Measurements from ENCODE around the gene ZNF850.
"Not testable (repeated sequence)": the region's sequence is repeated elsewhere in the genome, so short reads cannot be mapped to it uniquely, and the experiment has no call there.

The ZNF850 gene

DNA sequence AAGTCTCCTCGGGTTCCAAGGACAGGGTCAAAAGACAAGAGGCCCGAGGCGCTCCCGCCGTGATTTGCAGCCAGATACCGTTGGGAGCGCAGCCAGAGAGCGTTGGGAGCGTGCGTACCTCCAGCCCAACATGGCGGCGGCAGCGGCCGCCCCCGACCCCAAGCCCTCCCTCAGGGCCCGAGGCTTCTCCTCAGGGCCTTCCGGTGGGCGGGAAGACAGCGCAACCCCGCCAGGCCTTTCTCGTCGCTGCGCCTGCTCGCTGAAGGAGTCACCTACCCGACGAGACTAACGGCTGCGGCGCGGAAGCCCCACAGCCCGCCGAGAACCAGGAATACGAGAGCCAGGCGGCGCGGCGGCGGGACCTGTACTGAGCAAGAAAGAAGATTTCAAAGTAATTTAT lies 3.2 kb upstream of the ZNF850 start:
- TF ChIP-seq, protein P1, sequence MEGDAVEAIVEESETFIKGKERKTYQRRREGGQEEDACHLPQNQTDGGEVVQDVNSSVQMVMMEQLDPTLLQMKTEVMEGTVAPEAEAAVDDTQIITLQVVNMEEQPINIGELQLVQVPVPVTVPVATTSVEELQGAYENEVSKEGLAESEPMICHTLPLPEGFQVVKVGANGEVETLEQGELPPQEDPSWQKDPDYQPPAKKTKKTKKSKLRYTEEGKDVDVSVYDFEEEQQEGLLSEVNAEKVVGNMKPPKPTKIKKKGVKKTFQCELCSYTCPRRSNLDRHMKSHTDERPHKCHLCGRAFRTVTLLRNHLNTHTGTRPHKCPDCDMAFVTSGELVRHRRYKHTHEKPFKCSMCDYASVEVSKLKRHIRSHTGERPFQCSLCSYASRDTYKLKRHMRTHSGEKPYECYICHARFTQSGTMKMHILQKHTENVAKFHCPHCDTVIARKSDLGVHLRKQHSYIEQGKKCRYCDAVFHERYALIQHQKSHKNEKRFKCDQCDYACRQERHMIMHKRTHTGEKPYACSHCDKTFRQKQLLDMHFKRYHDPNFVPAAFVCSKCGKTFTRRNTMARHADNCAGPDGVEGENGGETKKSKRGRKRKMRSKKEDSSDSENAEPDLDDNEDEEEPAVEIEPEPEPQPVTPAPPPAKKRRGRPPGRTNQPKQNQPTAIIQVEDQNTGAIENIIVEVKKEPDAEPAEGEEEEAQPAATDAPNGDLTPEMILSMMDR (IDR thresholded peaks at IDR 0.05; ENCODE audit: insufficient read depth, low read depth, low read length, missing control alignments), result no peak
- DNase-seq (ENCODE audit: low read depth), result no peak
- peak overlapping the region; percentile 25 for H3K4me3 ChIP-seq (ENCODE audit: low read length)

DNA sequence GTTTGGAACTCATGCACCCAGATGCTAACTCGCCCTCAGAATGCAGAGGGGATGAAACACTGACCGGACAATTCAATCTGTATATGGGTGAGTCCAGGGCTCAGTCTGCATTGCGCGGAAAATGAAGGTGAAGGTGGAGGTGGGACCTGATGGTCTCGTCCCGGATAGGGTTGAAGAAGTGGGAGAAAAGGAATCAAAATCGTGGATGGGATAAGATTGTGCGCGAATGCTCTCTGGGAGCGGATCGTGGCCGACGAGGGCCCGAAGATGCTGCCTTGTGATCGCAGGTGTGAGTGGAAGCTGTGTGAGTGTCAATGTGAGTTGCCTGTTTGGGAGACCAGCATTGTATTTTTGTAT lies 594 bp upstream of the ZNF850 start:
- DNase-seq (ENCODE audit: low read depth), result no peak
- peak overlapping the region; percentile 94 for H3K4me3 ChIP-seq (ENCODE audit: low read length)
- TF ChIP-seq, protein P1 (IDR thresholded peaks at IDR 0.05; ENCODE audit: insufficient read depth, low read depth, low read length, missing control alignments), result no peak

DNA sequence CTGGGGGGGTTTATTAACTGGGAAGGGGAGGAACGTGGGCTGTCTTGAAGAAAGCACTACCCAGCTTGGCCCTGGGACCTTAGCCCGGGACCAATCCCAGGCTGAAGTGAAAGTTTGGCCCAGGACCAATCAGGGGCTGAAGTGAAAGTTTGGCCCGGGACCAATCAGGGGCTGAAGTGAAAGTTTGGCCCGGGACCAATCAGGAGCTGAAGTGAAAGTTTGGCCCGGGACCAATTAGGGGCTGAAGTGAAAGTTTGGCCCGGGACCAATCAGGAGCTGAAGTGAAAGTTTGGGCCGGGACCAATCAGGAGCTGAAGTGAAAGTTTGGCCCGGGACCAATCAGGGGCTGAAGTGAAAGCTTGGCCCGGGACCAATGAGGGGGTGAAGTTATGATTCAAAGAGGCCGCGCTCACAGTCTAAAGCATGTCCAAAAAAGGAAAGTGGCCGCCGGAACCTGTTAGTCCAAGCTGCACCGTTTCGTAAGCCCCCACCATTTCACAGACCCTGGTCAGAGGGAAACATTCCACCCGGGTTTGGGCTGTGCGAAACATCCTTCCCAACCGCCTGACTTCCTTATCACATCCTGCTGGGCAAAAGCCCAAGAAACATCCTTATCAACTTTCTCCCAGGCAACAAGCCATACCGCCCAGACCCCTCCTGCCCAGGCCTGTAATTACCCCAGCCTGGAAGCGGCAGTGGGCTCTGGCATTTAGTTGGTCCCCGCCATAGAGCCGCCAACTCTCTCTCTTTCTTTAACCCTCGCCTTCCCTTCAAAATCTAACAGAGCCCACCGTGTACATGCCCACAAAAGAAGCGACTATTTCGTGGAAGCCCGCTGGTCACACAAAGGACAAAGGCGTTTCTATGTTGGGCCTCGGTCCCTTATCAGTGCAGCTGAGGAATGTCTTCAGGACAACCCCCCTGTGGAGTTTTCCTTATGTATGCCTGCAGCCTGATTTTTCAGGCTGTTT lies 1.1 kb downstream of the ZNF850 start:
- H3K4me3 ChIP-seq (ENCODE audit: low read length), result peak overlapping the region; percentile 94
- TF ChIP-seq, protein P1 (IDR thresholded peaks at IDR 0.05; ENCODE audit: insufficient read depth, low read depth, low read length, missing control alignments), result no peak
- DNase-seq (ENCODE audit: low read depth), result peak; percentile 83

DNA sequence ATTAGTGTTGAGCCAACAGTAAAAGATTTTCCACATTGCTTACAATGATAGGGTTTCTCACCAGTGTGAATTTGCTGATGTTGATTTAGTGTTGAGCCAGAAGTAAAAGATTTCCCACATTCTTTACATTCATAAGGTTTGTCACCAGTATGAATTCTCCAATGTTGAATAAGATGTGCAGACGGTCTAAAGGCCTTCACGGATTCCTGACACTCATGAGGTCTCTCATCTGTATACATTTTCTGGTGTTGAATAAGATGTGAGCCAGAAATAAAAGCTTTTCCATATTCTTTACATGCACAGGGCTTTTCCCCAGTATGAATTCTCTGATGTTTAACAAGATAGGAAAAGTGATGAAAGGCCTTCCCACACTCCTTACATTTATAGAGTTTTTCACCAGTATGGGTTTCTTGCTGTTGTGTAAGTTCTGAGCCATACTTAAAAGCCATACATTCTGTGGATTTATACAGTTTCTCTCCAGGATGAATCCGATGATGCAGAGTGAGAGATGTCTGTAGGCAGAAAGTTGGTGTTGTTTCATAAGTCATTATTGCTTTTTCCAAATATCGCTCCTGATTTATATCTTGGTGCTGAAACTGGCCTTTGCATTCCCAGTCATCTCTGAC lies 22.4 kb downstream of the ZNF850 start:
- H3K4me3 ChIP-seq (ENCODE audit: low read length), result no peak overlapping the region
- TF ChIP-seq, protein P1 (IDR thresholded peaks at IDR 0.05; ENCODE audit: insufficient read depth, low read depth, low read length, missing control alignments), result no peak

DNA sequence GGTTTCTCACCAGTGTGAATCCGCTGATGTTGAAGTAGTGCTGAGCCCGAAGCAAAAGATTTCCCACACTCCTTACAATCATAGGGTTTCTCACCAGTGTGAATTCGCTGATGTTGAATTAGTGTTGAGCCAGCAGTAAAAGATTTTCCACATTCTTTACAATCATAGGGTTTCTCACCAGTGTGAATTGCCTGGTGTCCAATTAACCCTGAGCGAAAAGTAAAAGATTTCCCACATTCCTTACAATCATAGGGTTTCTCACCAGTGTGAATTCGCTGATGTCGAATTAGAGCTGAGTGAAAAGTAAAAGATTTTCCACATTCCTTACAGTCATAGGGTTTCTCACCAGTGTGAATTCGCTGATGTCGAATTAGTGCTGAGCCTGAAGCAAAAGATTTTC lies 23.0 kb downstream of the ZNF850 start:
- DNase-seq (ENCODE audit: low read depth); H3K4me3 ChIP-seq (ENCODE audit: low read length): not testable (repeated sequence)

More for the DNA sequence above, 22.4 kb downstream of the ZNF850 start:
- no peak for DNase-seq (ENCODE audit: low read depth)

GRCh38 chr19:36748431-36749275 lies 24.0 kb downstream of the ZNF850 start:
- no peak overlapping the region for H3K4me3 ChIP-seq (ENCODE audit: low read length)
- TF ChIP-seq, protein P1 (IDR thresholded peaks at IDR 0.05; ENCODE audit: insufficient read depth, low read depth, low read length, missing control alignments), result no peak
- DNase-seq (ENCODE audit: low read depth), result no peak

DNA sequence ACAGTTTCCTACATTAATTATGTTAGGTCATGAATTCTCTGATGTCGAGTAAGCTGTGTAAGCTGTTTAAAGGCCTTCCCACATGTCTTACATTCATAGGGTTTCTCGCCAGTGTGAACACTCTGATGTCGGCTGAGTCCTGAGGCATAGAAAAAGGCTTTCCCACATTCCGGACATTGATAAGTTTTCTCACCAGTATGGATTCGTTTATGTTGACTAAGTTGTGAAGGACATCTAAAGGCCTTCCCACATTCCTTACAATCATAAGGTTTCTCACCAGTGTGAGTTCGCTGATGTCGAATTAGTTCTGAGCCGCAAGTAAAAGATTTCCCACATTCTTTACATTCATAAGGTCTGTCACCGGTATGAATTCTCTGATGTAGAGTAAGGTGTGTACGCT lies 24.9 kb downstream of the ZNF850 start:
- no peak overlapping the region for H3K4me3 ChIP-seq (ENCODE audit: low read length)
- DNase-seq (ENCODE audit: low read depth), result no peak
- TF ChIP-seq, protein P1 (IDR thresholded peaks at IDR 0.05; ENCODE audit: insufficient read depth, low read depth, low read length, missing control alignments), result no peak

All from epithelial cell of esophagus (primary cell).